ENCODE measurements around the gene CTNNA1. TPM values are rescaled to one million over a fixed set of nuclear protein-coding genes. Genes with fewer than 3 reads are reported as not detected.
A peak's percentile ranks its signal among the peaks of the same experiment; 100 is the strongest.
"Not testable (repeated sequence)": the region's sequence is repeated elsewhere in the genome, so short reads cannot be mapped to it uniquely, and the experiment has no call there.

Gene CTNNA1
- total RNA-seq: 10 to 100 TPM; 34.4 to 38.6 TPM

- peak within 1 kb of the TSS; percentile 75 for H3K4me3 Mint-ChIP-seq
- H3K9me3 Mint-ChIP-seq: peaks cover 8% of the 10 kb centered on the region
These were observed at the start of gene CTNNA1 for GRCh38 chr5:138752951-138753793. Gene CTNNA1, plus strand, starts transcription at chr5:138753425. Its CDS starts 28,500 bp downstream, at chr5:138781925.

GRCh38 chr5:138703777-138704176, 49.4 kb upstream of the CTNNA1 start:
- H3K9me3 Mint-ChIP-seq; DNase-seq; H3K27ac Mint-ChIP-seq; H3K36me3 Mint-ChIP-seq (ENCODE audit: low read depth); POLR2A ChIA-PET; H3K4me1 Mint-ChIP-seq; H3K4me3 Mint-ChIP-seq: not testable (repeated sequence)
- peaks cover 65% of the 10 kb centered on the region for H3K27me3 Mint-ChIP-seq
- CTCF ChIA-PET: interaction anchor here (1.6 kb wide), 1 partner anchor 70 kb away, joined by 4 read pairs; no protein-coding TSS in a partner anchor

More at GRCh38 chr5:138752951-138753793, at the start of gene CTNNA1:
- ChIA-PET CTCF (interaction anchor here (0.6 to 1.6 kb wide), 3 partner anchors 11 to 148 kb away, joined by 3 to 6 read pairs (median 4); no protein-coding TSS in a partner anchor), POLR2A (no interaction called here)
- peaks cover 60% of the 10 kb centered on the region for H3K27me3 Mint-ChIP-seq
- H3K36me3 Mint-ChIP-seq (ENCODE audit: low read depth): peaks cover 11% of the 10 kb centered on the region
- peak; percentile 40 for DNase-seq
- peaks cover 20% of the 10 kb centered on the region for H3K4me1 Mint-ChIP-seq
- H3K27ac Mint-ChIP-seq: peak within 1 kb of the TSS; percentile 41

- ChIA-PET POLR2A (no interaction called here), CTCF (no interaction called here)
- Mint-ChIP-seq H3K4me1 (no peaks in the 10 kb centered on the region), H3K27ac (no peak overlapping the region), H3K4me3 (no peak overlapping the region), H3K9me3 (no peaks in the 10 kb centered on the region), H3K36me3 (ENCODE audit: low read depth) (no peaks in the 10 kb centered on the region), H3K27me3 (peaks cover 57% of the 10 kb centered on the region)
- no peak for DNase-seq
These were observed 48.2 kb upstream of the CTNNA1 start for GRCh38 chr5:138705007-138705406.

- no peaks in the 10 kb centered on the region for H3K36me3 Mint-ChIP-seq (ENCODE audit: low read depth)
- peaks cover 52% of the 10 kb centered on the region for H3K27me3 Mint-ChIP-seq
- DNase-seq: no peak
- no peak overlapping the region for H3K4me3 Mint-ChIP-seq
- H3K9me3 Mint-ChIP-seq: no peaks in the 10 kb centered on the region
- H3K4me1 Mint-ChIP-seq: no peaks in the 10 kb centered on the region
- CTCF ChIA-PET: no interaction called here
- POLR2A ChIA-PET: no interaction called here
- H3K27ac Mint-ChIP-seq: no peak overlapping the region
These were observed 47.7 kb upstream of the CTNNA1 start for GRCh38 chr5:138705567-138705966.

- CTCF ChIA-PET: no interaction called here
- Mint-ChIP-seq H3K36me3 (ENCODE audit: low read depth) (no peaks in the 10 kb centered on the region), H3K4me1 (no peaks in the 10 kb centered on the region), H3K4me3 (no peak overlapping the region), H3K9me3 (no peaks in the 10 kb centered on the region), H3K27me3 (peaks cover 46% of the 10 kb centered on the region), H3K27ac (no peak overlapping the region)
- POLR2A ChIA-PET: no interaction called here
- DNase-seq: no peak
These were observed 46.4 kb upstream of the CTNNA1 start for GRCh38 chr5:138706655-138707480.

GRCh38 chr5:138708791-138709190, 44.4 kb upstream of the CTNNA1 start:
- no peak for DNase-seq
- no peak overlapping the region for H3K4me3 Mint-ChIP-seq
- H3K27me3 Mint-ChIP-seq: peaks cover 37% of the 10 kb centered on the region
- ChIA-PET CTCF (no interaction called here), POLR2A (no interaction called here)
- no peak overlapping the region for H3K27ac Mint-ChIP-seq
- H3K4me1 Mint-ChIP-seq: no peaks in the 10 kb centered on the region
- no peaks in the 10 kb centered on the region for H3K36me3 Mint-ChIP-seq (ENCODE audit: low read depth)
- no peaks in the 10 kb centered on the region for H3K9me3 Mint-ChIP-seq

GRCh38 chr5:138709202-138709601, 44.0 kb upstream of the CTNNA1 start:
- Mint-ChIP-seq H3K9me3 (no peaks in the 10 kb centered on the region), H3K27me3 (peaks cover 37% of the 10 kb centered on the region), H3K36me3 (ENCODE audit: low read depth) (no peaks in the 10 kb centered on the region), H3K4me1 (no peaks in the 10 kb centered on the region), H3K27ac (no peak overlapping the region), H3K4me3 (no peak overlapping the region)
- POLR2A ChIA-PET: no interaction called here
- CTCF ChIA-PET: no interaction called here
- DNase-seq: no peak

- no peaks in the 10 kb centered on the region for H3K36me3 Mint-ChIP-seq (ENCODE audit: low read depth)
- H3K27me3 Mint-ChIP-seq: peaks cover 27% of the 10 kb centered on the region
- ChIA-PET POLR2A (no interaction called here), CTCF (interaction anchor here (0.6 to 1.4 kb wide), 3 partner anchors 17 to 885 kb away, joined by 3 to 4 read pairs (median 3); no protein-coding TSS in a partner anchor)
- DNase-seq: no peak
- no peak overlapping the region for H3K27ac Mint-ChIP-seq
- no peak overlapping the region for H3K4me3 Mint-ChIP-seq
- no peaks in the 10 kb centered on the region for H3K9me3 Mint-ChIP-seq
- no peaks in the 10 kb centered on the region for H3K4me1 Mint-ChIP-seq
These were observed 42.1 kb upstream of the CTNNA1 start for GRCh38 chr5:138711087-138711486.

- Mint-ChIP-seq H3K27ac (no peak overlapping the region), H3K4me1 (no peaks in the 10 kb centered on the region), H3K9me3 (no peaks in the 10 kb centered on the region), H3K27me3 (peaks cover 26% of the 10 kb centered on the region), H3K36me3 (ENCODE audit: low read depth) (no peaks in the 10 kb centered on the region), H3K4me3 (no peak overlapping the region)
- POLR2A ChIA-PET: no interaction called here
- CTCF ChIA-PET: interaction anchor here (1.0 to 1.4 kb wide), 2 partner anchors 11 to 17 kb away, joined by 3 read pairs; no protein-coding TSS in a partner anchor
- no peak for DNase-seq
These were observed 41.4 kb upstream of the CTNNA1 start for GRCh38 chr5:138711811-138712210.

- Mint-ChIP-seq H3K9me3 (no peaks in the 10 kb centered on the region), H3K4me3 (no peak overlapping the region), H3K4me1 (no peaks in the 10 kb centered on the region), H3K36me3 (ENCODE audit: low read depth) (no peaks in the 10 kb centered on the region), H3K27me3 (peaks cover 30% of the 10 kb centered on the region), H3K27ac (no peak overlapping the region)
- DNase-seq: no peak
- ChIA-PET POLR2A (no interaction called here), CTCF (interaction anchor here (1.0 to 1.4 kb wide), 2 partner anchors 10 to 18 kb away, joined by 3 read pairs; no protein-coding TSS in a partner anchor)
These were observed 40.9 kb upstream of the CTNNA1 start for GRCh38 chr5:138712324-138712723.

GRCh38 chr5:138712791-138713190, 40.4 kb upstream of the CTNNA1 start:
- CTCF ChIA-PET: no interaction called here

GRCh38 chr5:138713247-138713646, 40.0 kb upstream of the CTNNA1 start:
- Mint-ChIP-seq H3K36me3 (ENCODE audit: low read depth) (no peaks in the 10 kb centered on the region), H3K9me3 (no peaks in the 10 kb centered on the region), H3K27me3 (peaks cover 32% of the 10 kb centered on the region), H3K27ac (no peak overlapping the region), H3K4me3 (no peak overlapping the region), H3K4me1 (no peaks in the 10 kb centered on the region)
- POLR2A ChIA-PET: interaction anchor here (0.6 kb wide), 1 partner anchor 9 kb away, joined by 4 read pairs; no protein-coding TSS in a partner anchor
- DNase-seq: no peak
- CTCF ChIA-PET: interaction anchor here (0.6 to 0.7 kb wide), 3 partner anchors 12 to 569 kb away, joined by 3 read pairs; no protein-coding TSS in a partner anchor

More at GRCh38 chr5:138712791-138713190, 40.4 kb upstream of the CTNNA1 start:
- Mint-ChIP-seq H3K9me3 (no peaks in the 10 kb centered on the region), H3K27ac (no peak overlapping the region), H3K4me3 (no peak overlapping the region), H3K4me1 (no peaks in the 10 kb centered on the region), H3K36me3 (ENCODE audit: low read depth) (no peaks in the 10 kb centered on the region), H3K27me3 (peaks cover 30% of the 10 kb centered on the region)
- POLR2A ChIA-PET: no interaction called here
- no peak for DNase-seq

- H3K4me3 Mint-ChIP-seq: no peak overlapping the region
- no peak overlapping the region for H3K27ac Mint-ChIP-seq
- no peaks in the 10 kb centered on the region for H3K9me3 Mint-ChIP-seq
- peaks cover 34% of the 10 kb centered on the region for H3K27me3 Mint-ChIP-seq
- H3K36me3 Mint-ChIP-seq (ENCODE audit: low read depth): no peaks in the 10 kb centered on the region
- no peak for DNase-seq
- ChIA-PET POLR2A (no interaction called here), CTCF (interaction anchor here (0.6 to 2.1 kb wide), 4 partner anchors 19 to 647 kb away, joined by 3 to 6 read pairs (median 3); no protein-coding TSS in a partner anchor)
- H3K4me1 Mint-ChIP-seq: no peaks in the 10 kb centered on the region
These were observed 38.5 kb upstream of the CTNNA1 start for GRCh38 chr5:138714694-138715093.

All from activated CD4-positive, alpha-beta T cell treated with anti-CD3 and anti-CD28 coated beads, Interleukin-2, amount 10 ng/mL, durations not matched to agents 7 days and 5 days (primary cell).